B cell (primary cell): Measurements from ENCODE around the gene IKZF1. TPM values are rescaled to one million over a fixed set of nuclear protein-coding genes. Genes with fewer than 3 reads are reported as not detected.

ENCODE experiments used
- ATAC-seq: fragments of 200-7000 bp; cut with Tn5 transposase; one replicate; pipeline ENCODE4 v1.10.0; 2021; ENCODE audit warnings: low read depth, mild to moderate bottlenecking, moderate number of reproducible peaks, moderate library complexity
- CTCF ChIA-PET: fragments of 350-600 bp; sonication (Branson Sonifier 250); formaldehyde crosslinking; loops from one replicate; lab custom pipeline; 2021; ENCODE audit warnings: antibody characterized with exemption, inconsistent platforms; lab: Charles Lee
- POLR2A ChIA-PET: fragments of 350-600 bp; sonication (Branson Sonifier 250); formaldehyde crosslinking; loops from one replicate; lab custom pipeline; 2021; ENCODE audit warnings: antibody characterized with exemption; lab: Charles Lee
- DNase-seq: peaks from one replicate; pipeline ENCODE4 v3.0.0; 2013
- H2AFZ ChIP-seq: 2 replicates; pipeline ENCODE4 v1.6.1; 2012; ENCODE audit warnings: mild to moderate bottlenecking, low read depth, low read length; ENCODE audit not compliant: insufficient read depth, poor library complexity, severe bottlenecking
- H3K27ac ChIP-seq, 2 donors: 1 replicate in 1 of 2; 2 replicates in 1 of 2; pipeline ENCODE4 v1.5.1; 2012 to 2013; ENCODE audit warnings: low read length in 2 of 2, mild to moderate bottlenecking in 2 of 2, moderate library complexity in 1 of 2
- H3K27me3 ChIP-seq, 4 experiments: fragments of 200-600 bp in 1 of 4; sonication (generic) in 1 of 4; replicated peaks in 1 of 4; 1 replicate in 2 of 4; 2 replicates in 2 of 4; pipeline versions ENCODE4 v1.6.1 to v1.7.0; 2013 to 2016; ENCODE audit warnings: low read length in 3 of 4, mild to moderate bottlenecking in 2 of 4, mixed read lengths in 1 of 4, moderate library complexity in 1 of 4; ENCODE audit not compliant: insufficient read depth in 4 of 4, control insufficient read depth in 3 of 4; ENCODE audit errors: control extremely low read depth in 1 of 4
- H3K36me3 ChIP-seq, 2 experiments: replicated peaks in 1 of 2; 1 replicate in 1 of 2; 2 replicates in 1 of 2; pipeline versions ENCODE4 v1.6.1 to v1.7.1; 2013; ENCODE audit warnings: low read length in 1 of 2; ENCODE audit not compliant: insufficient read depth in 2 of 2, control insufficient read depth in 1 of 2; ENCODE audit errors: control extremely low read depth in 1 of 2, extremely low read depth in 1 of 2
- H3K4me1 ChIP-seq, 2 donors: fragments of 200-600 bp in 1 of 2; sonication (generic) in 1 of 2; 1 replicate in 1 of 2; 2 replicates in 1 of 2; pipeline versions ENCODE4 v1.5.1 to v1.6.1; 2013 to 2017; ENCODE audit warnings: low read length in 2 of 2; ENCODE audit not compliant: control insufficient read depth in 2 of 2, insufficient read depth in 2 of 2
- H3K4me2 ChIP-seq: replicated peaks from 2 replicates; pipeline ENCODE3; 2012; ENCODE audit warnings: mild to moderate bottlenecking, low read depth, low read length; ENCODE audit not compliant: poor library complexity, severe bottlenecking
- H3K4me3 ChIP-seq, 5 experiments: fragments of 200-600 bp in 1 of 5; sonication (generic) in 1 of 5; 1 replicate in 3 of 5; 2 replicates in 2 of 5; pipeline versions ENCODE4 v1.5.1 to v1.7.0; 2011 to 2016; ENCODE audit warnings: low read length in 4 of 5, mild to moderate bottlenecking in 4 of 5, low read depth in 2 of 5, control low read depth in 1 of 5, moderate library complexity in 1 of 5; ENCODE audit not compliant: insufficient read depth in 1 of 5; ENCODE audit errors: control extremely low read depth in 1 of 5, extremely low read depth in 1 of 5
- H3K79me2 ChIP-seq: fragments of 200-600 bp; sonication (generic); one replicate; pipeline ENCODE4 v1.6.0; 2016; ENCODE audit warnings: low read length; ENCODE audit not compliant: control insufficient read depth, insufficient read depth
- H3K9ac ChIP-seq: fragments of 200-600 bp; sonication (generic); 2 replicates; pipeline ENCODE4 v1.6.1; 2017; ENCODE audit warnings: mild to moderate bottlenecking, low read length, moderate library complexity
- H3K9me3 ChIP-seq, 3 donors: one replicate each; pipeline versions ENCODE4 v1.6.1 to v1.7.1; 2013; ENCODE audit warnings: low read length in 2 of 3; ENCODE audit not compliant: control insufficient read depth in 2 of 3, insufficient read depth in 1 of 3; ENCODE audit errors: control extremely low read depth in 1 of 3
- H4K20me1 ChIP-seq: 2 replicates; pipeline ENCODE4 v1.6.0; 2012; ENCODE audit warnings: mild to moderate bottlenecking, low read length; ENCODE audit not compliant: insufficient read depth, control insufficient read depth, poor library complexity, severe bottlenecking
- H3K27ac Mint-ChIP-seq: one replicate; pipeline ENCODE4 v1.8.0; 2021; ENCODE audit warnings: mixed read lengths
- H3K27me3 Mint-ChIP-seq: one replicate; pipeline ENCODE4 v1.8.0; 2021; ENCODE audit warnings: mixed read lengths
- H3K4me1 Mint-ChIP-seq: one replicate; pipeline ENCODE4 v1.8.0; 2021; ENCODE audit warnings: mixed read lengths
- H3K4me3 Mint-ChIP-seq: one replicate; pipeline ENCODE4 v1.8.0; 2021; ENCODE audit warnings: mixed read lengths
- H3K9me3 Mint-ChIP-seq: one replicate; pipeline ENCODE4 v1.8.0; 2022; ENCODE audit warnings: mixed read lengths; ENCODE audit not compliant: insufficient read depth
- CTCF ChIP-seq: fragments of 200-600 bp; IDR thresholded peaks from one replicate; pipeline ENCODE4 v1.8.0; 2022; ENCODE audit warnings: antibody characterized with exemption, mild to moderate bottlenecking
- EZH2 ChIP-seq: IDR thresholded peaks from 2 replicates; pipeline ENCODE4 v1.6.1; 2012; ENCODE audit warnings: borderline replicate concordance, low read depth, mild to moderate bottlenecking, moderate library complexity, low read length; ENCODE audit not compliant: insufficient read depth, poor library complexity, severe bottlenecking
- WGBS: methylation state at CpG from one replicate; pipeline ENCODE4 v1.1.5; 2013; ENCODE audit warnings: missing lambda C conversion rate; ENCODE audit not compliant: insufficient coverage; 5-methylcytosine and 5-hydroxymethylcytosine counted together
- intact Hi-C: fragments of 100-400 bp; cut with micrococcal nuclease; formaldehyde crosslinking; loops from one replicate; pipeline ENCODE4 v1.10.0; 2022
- polyA plus RNA-seq: library from polyadenylated mRNA; depleted of rRNA; stranded (reverse); fragments of >200 nt; gene quantifications from 2 replicates; pipeline ENCODE4 v1.2.3, GENCODE V29; 2012
- total RNA-seq, 2 donors: library from RNA; stranded (reverse); fragments of 120-200 nt in 1 of 2; gene quantifications; 1 replicate in 1 of 2; 2 replicates in 1 of 2; pipeline versions ENCODE4 v1.2.3 to v1.2.4, GENCODE V29; 2013 to 2022

Gene IKZF1
- total and polyA plus RNA-seq, 2 donors (not counting 1 experiment from before 2014, with no cell fraction given) = 199 to 254 TPM

- Histone ChIP-seq H3K4me3 (no peak overlapping the region), H3K79me2 (peaks cover 6% of the 10 kb centered on the region), H3K27me3 (no peaks in the 10 kb centered on the region), H3K4me1 (peaks cover 91 to 94% of the 10 kb centered on the region in 2 donors), H3K36me3 (no peaks in the 10 kb centered on the region), H2AFZ (peak overlapping the region; percentile 44), H3K27ac (peak overlapping the region; percentile 57 to 71), H3K9ac (no peak overlapping the region), H3K4me2 (peak overlapping the region; percentile 76), H4K20me1 (no peaks in the 10 kb centered on the region), H3K9me3 (peaks cover 0 to 8% (median 2%) of the 10 kb centered on the region in 3 donors)
- ChIA-PET CTCF (interaction anchor here (0.9 to 13.4 kb wide), 6 partner anchors 11 to 150 kb away, joined by 3 to 75 read pairs (median 3); no protein-coding TSS in a partner anchor), POLR2A (interaction anchor here (0.5 kb wide), 1 partner anchor 62 kb away, joined by 3 read pairs; no protein-coding TSS in a partner anchor)
- H3K4me3 Mint-ChIP-seq = peak overlapping the region; percentile 73
- H3K9me3 Mint-ChIP-seq = no peaks in the 10 kb centered on the region
- TF ChIP-seq CTCF (no peak), EZH2 (no peak)
- DNase-seq (peak; percentile 32), ATAC-seq (no peak)
- H3K4me1 Mint-ChIP-seq = peaks cover 89% of the 10 kb centered on the region
- intact Hi-C loops = no loop called here
- H3K27me3 Mint-ChIP-seq = no peaks in the 10 kb centered on the region
- WGBS = 67% methylated on average over 1 of the region's 3 CpGs
- H3K27ac Mint-ChIP-seq = peak overlapping the region; percentile 95
Observed at GRCh38 chr7:50268990-50269389, 35.5 kb upstream of the IKZF1 start.

- intact Hi-C loops = no loop called here
- Mint-ChIP-seq H3K4me3 (peak overlapping the region; percentile 36), H3K4me1 (peaks cover 88% of the 10 kb centered on the region), H3K9me3 (no peaks in the 10 kb centered on the region), H3K27me3 (no peaks in the 10 kb centered on the region), H3K27ac (peak overlapping the region; percentile 79)
- no peaks in the 10 kb centered on the region for H4K20me1 ChIP-seq
- no peak overlapping the region for H3K9ac ChIP-seq
- 27% methylated on average over 4 of the region's 5 CpGs for WGBS
- no peak for ATAC-seq
- H3K36me3 ChIP-seq = no peaks in the 10 kb centered on the region
- H3K79me2 ChIP-seq = peaks cover 6% of the 10 kb centered on the region
- CTCF ChIA-PET = interaction anchor here (1.0 to 13.4 kb wide), 4 partner anchors 49 to 147 kb away, joined by 3 to 75 read pairs (median 4); no protein-coding TSS in a partner anchor
- TF ChIP-seq CTCF = no peak
- no peak for TF ChIP-seq EZH2
- peaks cover 0 to 8% (median 2%) of the 10 kb centered on the region in 3 donors for H3K9me3 ChIP-seq
- POLR2A ChIA-PET = no interaction called here
- H3K4me2 ChIP-seq = peak overlapping the region; percentile 42
- peak overlapping the region; percentile 14 to 71 for H3K27ac ChIP-seq
- peak overlapping the region; percentile 34 for H2AFZ ChIP-seq
- peak; percentile 47 for DNase-seq
- H3K27me3 ChIP-seq = no peaks in the 10 kb centered on the region
- H3K4me1 ChIP-seq = peaks cover 95% of the 10 kb centered on the region in 2 donors
- peak overlapping the region in 1 of 5 experiments; percentile 29 for H3K4me3 ChIP-seq
Observed at GRCh38 chr7:50270531-50271018, 33.9 kb upstream of the IKZF1 start.
